AG04450 (cell line): Measurements from ENCODE around the gene EMILIN2. TPM values are rescaled to one million over a fixed set of nuclear protein-coding genes. Genes with fewer than 3 reads are reported as not detected.

ENCODE experiments used
- CTCF ChIA-PET: fragments of 300-600, 350-600 bp; formaldehyde crosslinking; extraction: SDS; loops from one replicate; lab custom pipeline; 2022; ENCODE audit warnings: antibody characterized with exemption, inconsistent platforms; lab: Charles Lee
- POLR2A ChIA-PET: fragments of 350-600 bp; formaldehyde crosslinking; extraction: SDS; loops from one replicate; lab custom pipeline; 2021; ENCODE audit warnings: antibody characterized with exemption, inconsistent platforms; lab: Yijun Ruan, JAX
- DNase-seq: peaks from one replicate; pipeline ENCODE4 v3.0.0-alpha.2; 2011; ENCODE audit warnings: low read depth, low spot score
- H3K27ac ChIP-seq: one replicate; pipeline ENCODE4 v1.5.1; 2012; ENCODE audit warnings: low read depth, low read length, control low read depth
- H3K27me3 ChIP-seq: one replicate; pipeline ENCODE4 v1.6.0; 2012; ENCODE audit warnings: low read length; ENCODE audit not compliant: control insufficient read depth, insufficient read depth
- H3K4me3 ChIP-seq: 2 replicates; pipeline ENCODE4 v1.5.1; 2011; ENCODE audit warnings: mild to moderate bottlenecking, low read depth, low read length, control low read depth
- H3K9me3 ChIP-seq: 2 replicates; pipeline ENCODE4 v1.5.1; 2012; ENCODE audit warnings: low read length; ENCODE audit not compliant: control insufficient read depth, insufficient read depth
- polyA plus RNA-seq: library from polyadenylated mRNA; depleted of rRNA; stranded (reverse); fragments of >200 nt; gene quantifications from 2 replicates; pipeline ENCODE4 v1.2.3, GENCODE V29; 2011; rRNA removed
- TF ChIP-seq, protein P1 (sequence below): IDR thresholded peaks from 2 replicates; pipeline ENCODE4 v1.5.1; 2011; ENCODE audit warnings: low read depth, low read length, control low read depth, inconsistent platforms

The EMILIN2 gene
- polyA plus RNA-seq, 1 experiment = 1.2 TPM

- POLR2A ChIA-PET = no interaction called here
- DNase-seq = no peak
- CTCF ChIA-PET = interaction anchor here (0.7 to 1.6 kb wide), 4 partner anchors 13 to 167 kb away, joined by 3 to 5 read pairs (median 3); no protein-coding TSS in a partner anchor
Observed at GRCh38 chr18:2960983-2961696, 114.3 kb downstream of the EMILIN2 start.

GRCh38 chr18:2961821-2962220 lies 115.0 kb downstream of the EMILIN2 start:
- Histone ChIP-seq H3K27ac (no peak overlapping the region), H3K4me3 (no peak overlapping the region), H3K27me3 (no peaks in the 10 kb centered on the region), H3K9me3 (no peaks in the 10 kb centered on the region)
- POLR2A ChIA-PET = no interaction called here
- TF ChIP-seq, protein P1, sequence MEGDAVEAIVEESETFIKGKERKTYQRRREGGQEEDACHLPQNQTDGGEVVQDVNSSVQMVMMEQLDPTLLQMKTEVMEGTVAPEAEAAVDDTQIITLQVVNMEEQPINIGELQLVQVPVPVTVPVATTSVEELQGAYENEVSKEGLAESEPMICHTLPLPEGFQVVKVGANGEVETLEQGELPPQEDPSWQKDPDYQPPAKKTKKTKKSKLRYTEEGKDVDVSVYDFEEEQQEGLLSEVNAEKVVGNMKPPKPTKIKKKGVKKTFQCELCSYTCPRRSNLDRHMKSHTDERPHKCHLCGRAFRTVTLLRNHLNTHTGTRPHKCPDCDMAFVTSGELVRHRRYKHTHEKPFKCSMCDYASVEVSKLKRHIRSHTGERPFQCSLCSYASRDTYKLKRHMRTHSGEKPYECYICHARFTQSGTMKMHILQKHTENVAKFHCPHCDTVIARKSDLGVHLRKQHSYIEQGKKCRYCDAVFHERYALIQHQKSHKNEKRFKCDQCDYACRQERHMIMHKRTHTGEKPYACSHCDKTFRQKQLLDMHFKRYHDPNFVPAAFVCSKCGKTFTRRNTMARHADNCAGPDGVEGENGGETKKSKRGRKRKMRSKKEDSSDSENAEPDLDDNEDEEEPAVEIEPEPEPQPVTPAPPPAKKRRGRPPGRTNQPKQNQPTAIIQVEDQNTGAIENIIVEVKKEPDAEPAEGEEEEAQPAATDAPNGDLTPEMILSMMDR = no peak
- CTCF ChIA-PET = interaction anchor here (0.7 to 1.6 kb wide), 3 partner anchors 23 to 167 kb away, joined by 3 to 5 read pairs (median 3); no protein-coding TSS in a partner anchor
- no peak for DNase-seq

More at GRCh38 chr18:2960983-2961696, 114.3 kb downstream of the EMILIN2 start:
- Histone ChIP-seq H3K27me3 (no peaks in the 10 kb centered on the region), H3K27ac (no peak overlapping the region), H3K9me3 (no peaks in the 10 kb centered on the region), H3K4me3 (no peak overlapping the region)
- TF ChIP-seq, protein P1 = no peak

GRCh38 chr18:2963048-2963447 lies 116.2 kb downstream of the EMILIN2 start:
- DNase-seq = no peak
- ChIA-PET CTCF (no interaction called here), POLR2A (no interaction called here)
- no peaks in the 10 kb centered on the region for H3K9me3 ChIP-seq
- TF ChIP-seq, protein P1 = no peak
- H3K4me3 ChIP-seq = no peak overlapping the region
- H3K27ac ChIP-seq = no peak overlapping the region
- H3K27me3 ChIP-seq = no peaks in the 10 kb centered on the region

- Histone ChIP-seq H3K27me3 (no peaks in the 10 kb centered on the region), H3K4me3 (no peak overlapping the region), H3K27ac (no peak overlapping the region), H3K9me3 (no peaks in the 10 kb centered on the region)
- POLR2A ChIA-PET = no interaction called here
- CTCF ChIA-PET = no interaction called here
- TF ChIP-seq, protein P1 = no peak
- DNase-seq = no peak
Observed at GRCh38 chr18:2964361-2965010, 117.7 kb downstream of the EMILIN2 start.

Other genes with a start within 250 kb of the EMILIN2 start
- gene SMCHD1, start 191.3 kb upstream of the EMILIN2 start, polyA plus RNA-seq = 24.4 and 37.2 TPM in 2 replicates
- 41.9 and 46.7 TPM in 2 replicates for gene LPIN2, start 166.1 kb downstream of the EMILIN2 start, polyA plus RNA-seq